Measurements from ENCODE around the gene COX6A2.

GRCh38 chr16:31474773-31475738, 46.9 kb upstream of the COX6A2 start:
- TF ChIP-seq GATA2 (IDR thresholded peaks at IDR 0.05; ENCODE audit: low read depth, low read length) (no peak), GATA3 (IDR thresholded peaks at IDR 0.05; ENCODE audit: low read depth, low read length) (no peak)
